HG03139 (cell line): ENCODE results near the gene ENPP1.
A peak's percentile ranks its signal among the peaks of the same experiment; 100 is the strongest.
"Not testable (repeated sequence)": the region's sequence is repeated elsewhere in the genome, so short reads cannot be mapped to it uniquely, and the experiment has no call there.

Source experiments
- ATAC-seq: cut with Tn5 transposase; IDR thresholded peaks from one replicate; pipeline ENCODE4 v1.9.1; 2021; ENCODE audit not compliant: unreplicated experiment

ENPP1 gene

GRCh38 chr6:131911951-131912350 is 104.1 kb downstream of the ENPP1 start:
- ATAC-seq: no peak

- ATAC-seq: no peak
Measured at GRCh38 chr6:131914234-131914633, 106.4 kb downstream of the ENPP1 start.

- ATAC-seq: peak; percentile 81
Measured at GRCh38 chr6:131914967-131915751, 107.3 kb downstream of the ENPP1 start.

- ATAC-seq: not testable (repeated sequence)
Measured at GRCh38 chr6:131916091-131916796, 108.4 kb downstream of the ENPP1 start.

- ATAC-seq: no peak
Measured at GRCh38 chr6:131916847-131917246, 109.0 kb downstream of the ENPP1 start.

GRCh38 chr6:131917318-131917717 is 109.5 kb downstream of the ENPP1 start:
- no peak for ATAC-seq

- no peak for ATAC-seq
Measured at GRCh38 chr6:131917763-131918649, 110.2 kb downstream of the ENPP1 start.

- ATAC-seq: no peak
Measured at GRCh38 chr6:131918650-131919355, 111.0 kb downstream of the ENPP1 start.

- no peak for ATAC-seq
Measured at GRCh38 chr6:131920656-131921055, 112.8 kb downstream of the ENPP1 start.

GRCh38 chr6:131923356-131923755 is 115.5 kb downstream of the ENPP1 start:
- ATAC-seq: no peak

- no peak for ATAC-seq
Measured at GRCh38 chr6:131924881-131925474, 117.2 kb downstream of the ENPP1 start.

- ATAC-seq: no peak
Measured at GRCh38 chr6:131929264-131929663, 121.4 kb downstream of the ENPP1 start.

- ATAC-seq: no peak
Measured at GRCh38 chr6:131929976-131930375, 122.2 kb downstream of the ENPP1 start.

GRCh38 chr6:131931063-131931750 is 123.4 kb downstream of the ENPP1 start:
- ATAC-seq: no peak

GRCh38 chr6:131936156-131936555 is 128.3 kb downstream of the ENPP1 start:
- no peak for ATAC-seq

GRCh38 chr6:131937226-131937625 is 129.4 kb downstream of the ENPP1 start:
- no peak for ATAC-seq

GRCh38 chr6:131937703-131938631 is 130.1 kb downstream of the ENPP1 start:
- ATAC-seq: no peak
